Measurements from ENCODE around the gene ZMIZ2. TPM values are rescaled to one million over a fixed set of nuclear protein-coding genes. Genes with fewer than 3 reads are reported as not detected.

The ZMIZ2 gene
- total and polyA plus RNA-seq, 4 donors: 4.4 to 11.6 (median 7.7) TPM

DNA sequence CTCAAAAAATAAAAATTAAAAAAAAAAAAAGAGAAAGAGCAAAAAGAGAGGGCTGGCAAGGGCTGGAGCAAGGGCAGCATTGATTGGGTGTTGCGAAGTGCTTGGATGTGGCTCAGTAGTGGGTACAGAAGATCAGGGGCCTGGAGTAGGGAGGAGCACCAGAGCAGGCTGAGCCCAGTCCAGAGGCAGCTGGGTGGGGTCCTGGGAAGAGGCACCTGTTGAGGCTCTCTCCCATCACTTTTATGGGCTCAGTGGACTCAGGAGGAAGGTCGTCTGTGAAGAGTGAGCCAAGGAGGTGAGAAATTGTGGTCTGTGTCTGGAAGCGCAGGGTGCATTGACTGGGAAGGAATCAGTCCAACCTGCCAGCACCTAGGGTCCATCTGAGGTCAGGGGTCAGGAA, 11.8 kb upstream of the ZMIZ2 start:
- H3K36me3 ChIP-seq (ENCODE audit: control insufficient read depth in 4 of 4, insufficient read depth in 3 of 4, low read depth in 1 of 4, low read length in 3 of 4): no peaks in the 10 kb centered on the region
- H3K27me3 ChIP-seq (ENCODE audit: control insufficient read depth in 4 of 4, insufficient read depth in 4 of 4, low read length in 3 of 4): no peaks in the 10 kb centered on the region
- no peak overlapping the region for H3K9ac ChIP-seq (ENCODE audit: low read depth in 1 of 2, low read length in 2 of 2)
- WGBS: 92% methylated on average over 3 of the region's 3 CpGs
- TF ChIP-seq HNF4G (IDR thresholded peaks at IDR 0.05) (no peak), EGR1 (IDR thresholded peaks at IDR 0.05; ENCODE audit: low read depth in 2 of 2) (no peak), HNF4A (conservative IDR thresholded peaks at IDR 0.05) (no peak)
- TF ChIP-seq, protein P1, sequence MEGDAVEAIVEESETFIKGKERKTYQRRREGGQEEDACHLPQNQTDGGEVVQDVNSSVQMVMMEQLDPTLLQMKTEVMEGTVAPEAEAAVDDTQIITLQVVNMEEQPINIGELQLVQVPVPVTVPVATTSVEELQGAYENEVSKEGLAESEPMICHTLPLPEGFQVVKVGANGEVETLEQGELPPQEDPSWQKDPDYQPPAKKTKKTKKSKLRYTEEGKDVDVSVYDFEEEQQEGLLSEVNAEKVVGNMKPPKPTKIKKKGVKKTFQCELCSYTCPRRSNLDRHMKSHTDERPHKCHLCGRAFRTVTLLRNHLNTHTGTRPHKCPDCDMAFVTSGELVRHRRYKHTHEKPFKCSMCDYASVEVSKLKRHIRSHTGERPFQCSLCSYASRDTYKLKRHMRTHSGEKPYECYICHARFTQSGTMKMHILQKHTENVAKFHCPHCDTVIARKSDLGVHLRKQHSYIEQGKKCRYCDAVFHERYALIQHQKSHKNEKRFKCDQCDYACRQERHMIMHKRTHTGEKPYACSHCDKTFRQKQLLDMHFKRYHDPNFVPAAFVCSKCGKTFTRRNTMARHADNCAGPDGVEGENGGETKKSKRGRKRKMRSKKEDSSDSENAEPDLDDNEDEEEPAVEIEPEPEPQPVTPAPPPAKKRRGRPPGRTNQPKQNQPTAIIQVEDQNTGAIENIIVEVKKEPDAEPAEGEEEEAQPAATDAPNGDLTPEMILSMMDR (IDR thresholded peaks at IDR 0.05; ENCODE audit: low read depth, low read length, missing input control): no peak
- H3K27ac ChIP-seq (ENCODE audit: low read depth in 1 of 2, low read length in 2 of 2): no peak overlapping the region
- no peaks in the 10 kb centered on the region for H3K9me3 ChIP-seq (ENCODE audit: control insufficient read depth in 4 of 4, low read length in 3 of 4)
- no peaks in the 10 kb centered on the region for H3K4me1 ChIP-seq (ENCODE audit: control insufficient read depth in 4 of 4, insufficient read depth in 4 of 4, low read length in 3 of 4)
- DNase-seq (ENCODE audit: low spot score): no peak
- H3K4me3 ChIP-seq (ENCODE audit: low read depth in 1 of 3, low read length in 3 of 3): no peak overlapping the region

DNA sequence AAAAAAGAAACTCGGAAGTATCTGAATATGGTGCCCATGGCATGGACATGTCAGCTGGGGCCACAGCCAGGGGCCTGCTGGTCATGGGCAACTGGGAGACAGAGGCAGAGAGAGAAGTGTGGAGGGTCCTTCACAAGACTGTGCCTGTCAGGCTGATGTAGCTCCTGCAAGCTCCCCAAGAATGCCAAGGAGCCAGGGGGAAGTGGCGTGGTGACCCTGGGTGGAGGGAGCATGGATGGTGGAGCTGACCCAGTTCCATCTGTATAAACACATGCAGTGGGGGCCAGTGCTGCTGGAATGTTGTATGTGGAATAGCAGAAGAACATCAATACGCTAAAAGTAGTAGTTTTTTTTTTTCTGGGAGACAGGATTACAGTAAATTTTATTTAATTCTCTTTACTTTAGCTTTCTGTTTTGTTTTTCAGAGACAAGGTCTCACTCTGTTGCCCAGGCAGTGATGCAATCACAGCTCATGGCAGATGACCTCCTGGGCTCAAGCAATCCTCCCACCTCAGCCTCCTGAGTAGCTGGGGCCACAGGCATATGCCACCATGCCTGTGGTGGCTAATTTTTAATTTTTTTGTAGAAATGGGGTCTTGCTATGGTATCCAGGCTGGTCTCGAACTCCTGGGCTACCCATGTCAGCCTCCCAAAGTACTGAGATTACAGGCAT, 10.5 kb upstream of the ZMIZ2 start:
- H3K36me3 ChIP-seq (ENCODE audit: control insufficient read depth in 4 of 4, insufficient read depth in 3 of 4, low read depth in 1 of 4, low read length in 3 of 4): no peaks in the 10 kb centered on the region
- H3K9ac ChIP-seq (ENCODE audit: low read depth in 1 of 2, low read length in 2 of 2): no peak overlapping the region
- H3K4me1 ChIP-seq (ENCODE audit: control insufficient read depth in 4 of 4, insufficient read depth in 4 of 4, low read length in 3 of 4): no peaks in the 10 kb centered on the region
- H3K27me3 ChIP-seq (ENCODE audit: control insufficient read depth in 4 of 4, insufficient read depth in 4 of 4, low read length in 3 of 4): no peaks in the 10 kb centered on the region
- DNase-seq (ENCODE audit: low spot score): no peak
- no peak for TF ChIP-seq RXRA (IDR thresholded peaks at IDR 0.05)
- no peak for TF ChIP-seq RAD21 (IDR thresholded peaks at IDR 0.05)
- TF ChIP-seq, protein P2, sequence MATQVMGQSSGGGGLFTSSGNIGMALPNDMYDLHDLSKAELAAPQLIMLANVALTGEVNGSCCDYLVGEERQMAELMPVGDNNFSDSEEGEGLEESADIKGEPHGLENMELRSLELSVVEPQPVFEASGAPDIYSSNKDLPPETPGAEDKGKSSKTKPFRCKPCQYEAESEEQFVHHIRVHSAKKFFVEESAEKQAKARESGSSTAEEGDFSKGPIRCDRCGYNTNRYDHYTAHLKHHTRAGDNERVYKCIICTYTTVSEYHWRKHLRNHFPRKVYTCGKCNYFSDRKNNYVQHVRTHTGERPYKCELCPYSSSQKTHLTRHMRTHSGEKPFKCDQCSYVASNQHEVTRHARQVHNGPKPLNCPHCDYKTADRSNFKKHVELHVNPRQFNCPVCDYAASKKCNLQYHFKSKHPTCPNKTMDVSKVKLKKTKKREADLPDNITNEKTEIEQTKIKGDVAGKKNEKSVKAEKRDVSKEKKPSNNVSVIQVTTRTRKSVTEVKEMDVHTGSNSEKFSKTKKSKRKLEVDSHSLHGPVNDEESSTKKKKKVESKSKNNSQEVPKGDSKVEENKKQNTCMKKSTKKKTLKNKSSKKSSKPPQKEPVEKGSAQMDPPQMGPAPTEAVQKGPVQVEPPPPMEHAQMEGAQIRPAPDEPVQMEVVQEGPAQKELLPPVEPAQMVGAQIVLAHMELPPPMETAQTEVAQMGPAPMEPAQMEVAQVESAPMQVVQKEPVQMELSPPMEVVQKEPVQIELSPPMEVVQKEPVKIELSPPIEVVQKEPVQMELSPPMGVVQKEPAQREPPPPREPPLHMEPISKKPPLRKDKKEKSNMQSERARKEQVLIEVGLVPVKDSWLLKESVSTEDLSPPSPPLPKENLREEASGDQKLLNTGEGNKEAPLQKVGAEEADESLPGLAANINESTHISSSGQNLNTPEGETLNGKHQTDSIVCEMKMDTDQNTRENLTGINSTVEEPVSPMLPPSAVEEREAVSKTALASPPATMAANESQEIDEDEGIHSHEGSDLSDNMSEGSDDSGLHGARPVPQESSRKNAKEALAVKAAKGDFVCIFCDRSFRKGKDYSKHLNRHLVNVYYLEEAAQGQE (IDR thresholded peaks at IDR 0.05): no peak
- TF ChIP-seq SP1 (IDR thresholded peaks at IDR 0.05): no peak
- TF ChIP-seq JUND (IDR thresholded peaks at IDR 0.05): no peak
- no peak for TF ChIP-seq TAF1 (conservative IDR thresholded peaks at IDR 0.05)
- H3K9me3 ChIP-seq (ENCODE audit: control insufficient read depth in 4 of 4, low read length in 3 of 4): no peaks in the 10 kb centered on the region
- WGBS: 97% methylated on average over 4 of the region's 4 CpGs
- no peak overlapping the region for H3K4me3 ChIP-seq (ENCODE audit: low read depth in 1 of 3, low read length in 3 of 3)
- no peak overlapping the region for H3K27ac ChIP-seq (ENCODE audit: low read depth in 1 of 2, low read length in 2 of 2)

DNA sequence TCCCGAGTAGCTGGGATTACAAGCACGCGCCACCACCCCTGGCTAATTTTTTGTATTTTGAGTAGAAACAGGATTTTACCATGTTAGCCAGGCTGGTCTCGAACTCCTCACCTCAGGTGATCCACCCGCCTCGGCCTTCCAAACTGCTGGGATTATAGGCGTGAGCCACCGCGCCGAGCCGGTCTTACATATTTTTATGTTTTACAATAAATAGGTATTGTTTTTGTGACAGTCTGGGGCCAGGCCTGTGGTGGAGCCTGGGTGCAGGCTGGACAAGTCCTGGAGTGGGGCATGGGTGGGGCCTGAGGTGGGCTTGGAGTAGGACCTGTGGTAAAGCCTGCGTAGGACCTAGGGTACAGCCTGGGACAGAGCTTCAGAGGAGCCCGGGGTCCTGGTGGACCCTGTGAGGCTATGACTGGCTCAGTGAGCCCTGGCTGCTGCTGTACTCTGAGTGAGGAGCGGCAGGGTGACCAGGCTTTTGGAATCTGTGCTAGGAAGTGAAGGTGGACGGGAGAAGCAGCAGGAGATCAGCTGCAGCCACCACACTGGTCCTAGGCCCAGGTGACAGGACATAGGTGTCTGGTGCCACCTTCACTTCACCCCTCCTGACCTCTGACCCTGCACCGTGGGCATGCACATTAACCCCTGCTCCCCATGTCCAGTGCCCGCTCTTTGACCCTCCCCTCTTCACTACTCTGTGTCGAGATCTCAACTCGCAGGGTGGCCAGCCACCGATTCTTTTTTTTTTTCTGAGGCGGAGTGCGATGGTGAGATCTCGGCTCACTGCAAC, 9.6 kb upstream of the ZMIZ2 start:
- DNase-seq (ENCODE audit: low spot score): no peak

More for the DNA sequence above, 9.6 kb upstream of the ZMIZ2 start:
- no peak overlapping the region for H3K4me3 ChIP-seq (ENCODE audit: low read depth in 1 of 3, low read length in 3 of 3)
- TF ChIP-seq RAD21 (IDR thresholded peaks at IDR 0.05) (no peak), HNF4G (IDR thresholded peaks at IDR 0.05) (no peak), YY1 (IDR thresholded peaks at IDR 0.05) (no peak)
- WGBS: 93% methylated on average over 23 of the region's 23 CpGs
- no peak overlapping the region for H3K9ac ChIP-seq (ENCODE audit: low read depth in 1 of 2, low read length in 2 of 2)
- no peaks in the 10 kb centered on the region for H3K27me3 ChIP-seq (ENCODE audit: control insufficient read depth in 4 of 4, insufficient read depth in 4 of 4, low read length in 3 of 4)
- H3K27ac ChIP-seq (ENCODE audit: low read depth in 1 of 2, low read length in 2 of 2): no peak overlapping the region
- no peaks in the 10 kb centered on the region for H3K36me3 ChIP-seq (ENCODE audit: control insufficient read depth in 4 of 4, insufficient read depth in 3 of 4, low read depth in 1 of 4, low read length in 3 of 4)
- H3K4me1 ChIP-seq (ENCODE audit: control insufficient read depth in 4 of 4, insufficient read depth in 4 of 4, low read length in 3 of 4): no peaks in the 10 kb centered on the region
- H3K9me3 ChIP-seq (ENCODE audit: control insufficient read depth in 4 of 4, low read length in 3 of 4): no peaks in the 10 kb centered on the region
